SKM-1 (cell line): ENCODE data around the gene OIP5.
"Not testable (repeated sequence)": the region's sequence is repeated elsewhere in the genome, so short reads cannot be mapped to it uniquely, and the experiment has no call there.

Experiments used
- DNase-seq: peaks from one replicate; lab custom pipeline; 2025; ENCODE audit not compliant: unreplicated experiment; lab: John Stamatoyannopoulos, UW

OIP5 gene

DNA sequence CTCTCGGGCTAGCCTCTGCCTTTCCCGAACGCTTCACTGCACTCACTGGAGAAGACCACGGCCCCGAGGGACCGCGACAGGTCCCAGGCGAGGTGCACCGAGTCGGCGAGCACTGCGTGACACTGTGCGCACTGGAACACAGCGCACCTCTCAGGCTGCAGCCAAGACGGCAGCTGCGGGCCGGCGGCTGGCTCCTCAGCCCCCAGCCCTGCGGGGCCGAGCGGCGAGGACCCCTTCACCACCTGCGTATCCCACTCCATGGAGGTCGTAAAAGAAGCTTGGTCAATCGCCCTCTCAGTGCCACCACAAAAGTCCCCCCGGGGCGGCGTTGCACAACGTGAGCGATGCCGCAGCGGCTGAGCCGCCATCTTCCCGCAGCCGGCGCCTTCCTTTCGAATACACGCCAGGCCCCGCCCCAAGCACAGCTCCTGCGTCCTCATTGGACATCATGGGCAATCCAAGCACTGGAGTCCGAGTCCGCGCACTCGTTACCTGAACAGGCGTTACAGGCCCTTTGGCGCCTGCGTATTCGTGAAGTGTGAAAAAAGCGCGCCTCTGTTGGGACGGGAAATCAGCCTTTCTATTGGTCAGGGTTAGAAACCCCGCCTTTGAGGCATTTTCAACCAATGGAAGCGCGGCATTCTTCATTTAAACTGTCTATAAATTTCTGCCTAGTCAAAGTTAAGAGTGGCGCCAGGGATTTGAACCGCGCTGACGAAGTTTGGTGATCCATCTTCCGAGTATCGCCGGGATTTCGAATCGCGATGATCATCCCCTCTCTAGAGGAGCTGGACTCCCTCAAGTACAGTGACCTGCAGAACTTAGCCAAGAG is at the start of gene OIP5, which contains the start of gene NUSAP1:
Gene OIP5 (minus strand): TSS at position 398 of the 832 bp plus-strand sequence. CDS start 30 bp downstream, at position 368.
Gene NUSAP1 (plus strand): TSS at position 688 of the 832 bp plus-strand sequence. CDS start 77 bp downstream, at position 765.
- DNase-seq: peak; percentile 99

DNA sequence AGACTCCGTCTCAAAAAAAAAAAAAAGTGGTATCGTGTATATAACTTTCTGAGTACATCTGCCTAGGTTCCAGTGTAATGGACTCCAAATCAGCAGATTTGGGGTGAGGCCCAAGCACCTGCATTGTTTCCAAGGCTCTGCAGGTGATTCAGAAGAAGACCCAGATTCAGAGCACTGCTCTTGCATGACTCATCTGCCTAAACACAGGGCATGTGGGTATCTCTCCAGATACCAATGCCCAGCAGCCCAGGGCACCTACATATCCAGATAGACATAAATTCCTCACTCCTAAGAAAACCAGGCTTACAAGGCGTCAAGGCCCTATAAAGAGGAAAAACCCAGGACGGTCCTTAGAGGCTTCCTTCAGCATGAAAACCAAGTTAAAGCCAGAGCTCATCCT is 45.6 kb upstream of the OIP5 start:
- DNase-seq: no peak

DNA sequence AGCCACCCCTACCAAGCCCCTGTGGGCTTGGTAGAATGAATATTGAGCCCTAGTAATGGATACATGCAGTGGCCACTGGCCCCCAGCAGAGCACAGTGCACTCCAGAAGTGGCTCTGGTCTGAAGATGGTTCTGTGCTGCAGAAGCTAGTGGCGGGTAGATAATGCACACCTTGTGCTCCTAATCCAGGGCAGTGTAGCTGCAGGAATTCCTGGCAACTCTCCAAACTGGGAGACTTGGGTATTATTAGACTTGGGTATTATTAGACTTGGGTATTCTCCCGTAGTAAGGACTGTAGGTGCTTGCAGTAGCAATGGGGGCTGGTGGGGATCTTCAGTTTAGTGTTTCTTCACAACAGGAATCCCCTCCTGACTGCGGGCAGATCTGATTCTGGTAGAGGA is 35.0 kb upstream of the OIP5 start:
- DNase-seq: no peak

DNA sequence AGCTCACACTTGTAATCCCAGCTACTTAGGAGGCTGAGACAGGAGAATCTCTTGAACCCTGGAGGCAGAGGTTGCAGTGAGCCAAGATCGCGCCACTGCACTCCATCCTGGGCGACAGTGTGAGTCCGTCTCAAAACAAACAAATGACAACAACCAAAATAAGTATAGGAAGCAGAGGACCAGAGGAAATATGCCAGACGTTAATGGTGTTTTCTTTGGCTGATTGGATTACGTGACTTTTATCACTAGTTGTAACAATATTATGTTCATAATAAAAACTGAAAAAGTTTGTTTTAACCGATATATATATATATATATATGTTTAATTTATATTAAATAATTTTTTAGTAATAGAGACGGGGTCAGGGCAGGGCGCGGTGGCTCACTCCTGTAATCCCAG is 22.0 kb upstream of the OIP5 start:
- no peak for DNase-seq

DNA sequence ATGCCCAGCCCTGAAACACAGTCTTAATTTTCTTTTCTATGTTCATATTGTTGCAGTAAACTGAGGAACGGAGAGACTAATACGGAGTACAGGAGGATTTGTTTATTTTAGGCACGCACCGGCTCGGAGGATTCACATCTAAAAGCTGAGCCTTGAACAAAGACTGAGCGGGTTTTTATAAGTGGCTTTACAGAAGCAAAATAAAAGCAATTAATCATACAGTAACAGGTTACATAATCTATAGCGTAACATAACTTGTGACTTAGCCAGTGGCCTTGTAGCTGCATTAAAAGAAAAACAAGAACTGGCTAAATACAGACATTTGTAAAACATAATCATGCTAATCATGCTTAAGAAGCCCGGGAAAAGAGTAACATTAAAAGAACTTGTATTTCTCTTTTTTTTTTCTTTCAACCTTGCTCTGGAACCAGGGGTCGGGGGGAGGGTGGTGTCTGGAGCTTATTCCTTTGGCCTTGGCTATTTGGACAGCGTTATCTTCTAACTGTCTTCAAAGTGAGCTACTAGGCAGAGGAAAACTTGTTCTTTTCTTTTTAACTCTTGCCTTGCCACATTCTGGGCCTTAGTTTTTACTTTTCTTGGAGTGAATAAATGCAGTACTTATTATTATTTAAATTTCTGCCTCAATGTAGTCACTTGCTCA is 17.8 kb upstream of the OIP5 start:
- DNase-seq: no peak

DNA sequence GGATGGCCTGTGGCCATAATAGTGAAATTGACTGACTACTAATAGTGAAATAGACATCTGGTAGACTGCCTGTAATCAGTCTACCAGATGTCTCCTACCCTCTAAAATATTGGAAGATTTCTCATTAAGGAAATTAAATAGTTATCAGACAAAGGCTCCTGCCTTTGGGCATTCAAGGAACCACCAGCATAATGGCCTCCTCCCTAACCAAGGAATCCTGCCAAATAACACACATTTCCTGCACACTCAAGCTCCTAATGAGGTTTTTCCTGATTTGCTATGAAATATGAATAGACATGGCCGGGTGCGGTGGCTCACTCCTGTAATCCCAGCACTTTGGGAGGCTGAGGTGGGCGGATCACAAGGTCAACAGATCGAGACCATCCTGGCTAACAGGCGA is 14.8 kb upstream of the OIP5 start:
- DNase-seq: no peak

DNA sequence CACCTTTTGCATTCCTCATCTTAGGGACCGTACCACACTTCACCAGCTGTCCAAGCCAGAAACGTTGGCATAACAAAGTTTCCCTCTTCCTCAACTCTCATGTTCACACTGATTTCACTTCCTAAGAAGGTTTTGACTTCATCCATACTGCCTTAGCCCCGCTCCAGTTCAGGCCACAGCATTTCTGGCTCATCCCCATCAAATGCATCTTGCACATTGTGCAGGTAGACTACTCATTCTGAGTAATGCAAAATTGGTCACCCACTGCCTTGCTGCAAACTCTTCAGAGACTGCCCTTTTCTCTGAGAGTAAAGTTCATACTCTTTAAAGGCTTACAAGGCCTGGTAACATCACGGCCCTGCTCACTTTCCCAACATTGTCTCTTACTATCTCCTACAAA is 9.1 kb upstream of the OIP5 start:
- no peak for DNase-seq

DNA sequence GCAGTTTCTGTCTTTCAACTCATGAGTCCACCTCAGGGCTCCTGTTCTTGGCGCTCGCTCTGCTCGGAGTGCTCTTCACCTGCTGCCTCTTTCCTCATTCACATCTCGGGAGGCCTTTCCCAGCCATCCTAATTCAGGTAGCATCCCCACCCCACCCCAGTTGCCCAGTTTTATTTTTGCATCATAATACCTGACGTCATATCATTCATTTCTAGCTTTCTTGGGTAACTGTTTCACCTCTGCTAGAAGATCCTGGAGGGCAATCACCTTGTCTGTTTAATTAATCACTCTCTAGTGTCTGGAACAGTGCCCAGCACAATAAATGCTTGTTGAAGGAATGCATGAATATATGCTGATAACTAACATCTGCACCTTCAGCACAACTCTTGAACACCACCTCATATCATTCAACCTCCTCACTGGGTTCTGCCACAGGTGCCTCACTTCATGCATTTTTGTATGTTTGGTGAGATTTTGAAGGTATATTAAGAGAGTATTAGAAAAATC is 7.9 kb upstream of the OIP5 start:
- no peak for DNase-seq

DNA sequence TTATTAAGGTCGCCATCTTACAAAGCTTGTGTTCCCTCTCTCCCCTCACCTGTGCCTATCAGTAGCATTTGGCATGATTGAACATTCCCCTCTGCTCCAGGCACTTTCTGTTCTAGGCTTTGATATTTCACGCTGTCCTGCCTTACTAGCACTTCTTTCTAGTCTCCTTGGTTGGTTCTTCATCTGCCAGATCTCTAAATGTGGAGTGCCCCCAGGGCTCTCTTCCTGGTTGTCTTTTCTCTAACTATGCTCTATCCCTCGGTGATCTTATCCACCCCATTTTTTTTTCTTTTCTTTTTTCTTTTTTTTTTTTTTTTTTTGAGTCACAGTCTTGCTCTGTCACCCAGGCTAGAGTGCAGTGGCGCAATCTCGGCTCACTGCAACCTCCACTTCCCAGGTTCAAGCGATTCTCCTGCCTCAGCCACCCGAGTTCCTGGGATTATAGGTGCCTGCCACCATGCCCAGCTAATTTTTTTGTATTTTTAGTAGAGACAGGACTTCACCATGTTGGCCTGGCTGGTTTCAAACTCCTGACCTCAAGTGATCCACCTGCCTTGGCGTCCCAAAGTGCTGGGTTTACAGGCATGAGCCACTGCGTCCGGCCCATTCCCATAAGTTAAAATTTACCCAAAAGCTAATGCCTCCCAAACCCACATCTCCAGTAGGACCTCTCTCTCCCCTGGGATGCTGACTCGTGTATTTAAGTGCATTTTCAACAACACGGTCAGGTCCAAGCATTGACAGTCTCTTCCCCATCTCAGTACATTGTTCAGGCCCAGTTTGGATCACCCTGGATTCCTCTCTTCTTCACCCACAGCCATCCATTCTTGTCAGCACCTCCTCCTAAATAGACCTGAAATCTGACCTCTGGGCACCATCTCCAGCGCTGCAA is 5.5 kb upstream of the OIP5 start:
- no peak for DNase-seq

DNA sequence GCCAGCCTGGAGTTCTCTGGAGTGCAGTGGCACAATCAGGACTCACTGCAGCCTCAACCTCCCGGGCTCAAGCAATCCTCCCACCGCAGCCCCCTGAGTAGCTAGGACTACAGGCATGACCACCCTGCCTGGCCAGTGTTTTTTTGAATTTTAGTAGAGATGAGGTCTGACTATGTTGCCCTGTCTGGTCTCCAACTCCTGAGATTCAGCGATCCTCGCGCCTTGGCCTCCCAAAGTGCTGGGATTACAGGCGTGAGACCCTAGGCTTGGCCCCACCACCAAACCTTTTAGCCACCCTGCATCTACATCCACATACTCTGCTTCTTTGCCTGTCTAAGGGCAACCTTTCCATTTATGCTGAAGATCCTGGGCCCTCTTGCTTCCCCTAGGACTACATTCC is 4.7 kb upstream of the OIP5 start:
- DNase-seq: no peak

DNA sequence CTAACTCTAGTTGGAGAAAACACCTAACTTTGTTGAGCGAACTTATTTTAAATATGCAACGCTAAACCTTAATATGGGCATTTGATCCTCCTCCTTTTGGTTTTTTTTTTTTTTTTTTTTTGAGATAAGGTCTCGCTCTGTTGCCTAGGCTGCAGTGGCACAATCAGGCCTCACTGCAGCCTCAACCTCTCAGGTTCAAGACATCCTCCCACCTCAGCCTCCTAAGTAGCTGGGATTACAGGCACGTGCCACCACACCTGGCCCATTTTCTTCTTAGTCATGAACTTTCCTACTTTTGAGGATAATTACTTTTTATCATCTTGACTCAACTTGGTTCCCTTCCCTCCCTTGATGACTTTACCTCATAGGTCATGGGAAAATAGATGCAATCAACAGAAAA is 4.2 kb upstream of the OIP5 start:
- no peak for DNase-seq

DNA sequence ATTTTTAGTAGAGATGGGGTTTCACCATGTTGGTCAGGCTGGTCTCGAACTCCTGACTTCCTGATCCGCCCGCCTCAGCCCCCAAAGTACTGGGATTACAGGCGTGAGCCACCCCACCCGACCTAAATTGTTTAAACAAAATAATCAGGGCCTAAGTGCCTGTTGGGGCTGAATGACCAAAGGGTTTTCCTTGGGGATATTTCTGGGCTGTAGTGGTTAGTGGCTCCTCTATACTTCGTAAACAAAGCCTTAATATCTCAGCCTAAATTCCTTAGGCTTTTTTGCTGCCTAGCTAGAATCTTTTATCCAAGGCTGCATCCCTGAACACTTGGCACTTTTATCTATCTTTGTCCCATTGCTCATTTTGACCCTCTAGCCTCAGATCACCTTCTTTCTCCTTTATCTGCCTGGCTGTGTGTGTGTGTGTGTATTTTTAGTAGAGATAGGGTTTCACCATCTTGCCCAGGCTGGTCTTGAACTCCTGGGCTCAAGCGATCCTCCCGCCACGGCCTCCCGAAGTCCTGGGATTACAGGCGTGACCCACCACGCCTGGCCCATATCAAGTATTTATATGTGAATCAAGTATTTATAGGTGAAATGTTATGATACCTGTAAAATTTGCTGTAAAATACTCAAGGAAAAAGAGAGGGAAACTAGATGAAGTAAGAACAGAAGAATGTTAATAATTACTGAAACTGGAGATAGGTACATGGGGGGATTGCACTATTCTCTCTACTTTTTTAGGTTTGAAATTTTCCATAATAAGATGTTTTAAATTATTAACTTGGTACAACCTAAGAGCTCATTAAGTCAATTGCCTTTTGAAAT is 2.1 kb upstream of the OIP5 start:
- DNase-seq: no peak

DNA sequence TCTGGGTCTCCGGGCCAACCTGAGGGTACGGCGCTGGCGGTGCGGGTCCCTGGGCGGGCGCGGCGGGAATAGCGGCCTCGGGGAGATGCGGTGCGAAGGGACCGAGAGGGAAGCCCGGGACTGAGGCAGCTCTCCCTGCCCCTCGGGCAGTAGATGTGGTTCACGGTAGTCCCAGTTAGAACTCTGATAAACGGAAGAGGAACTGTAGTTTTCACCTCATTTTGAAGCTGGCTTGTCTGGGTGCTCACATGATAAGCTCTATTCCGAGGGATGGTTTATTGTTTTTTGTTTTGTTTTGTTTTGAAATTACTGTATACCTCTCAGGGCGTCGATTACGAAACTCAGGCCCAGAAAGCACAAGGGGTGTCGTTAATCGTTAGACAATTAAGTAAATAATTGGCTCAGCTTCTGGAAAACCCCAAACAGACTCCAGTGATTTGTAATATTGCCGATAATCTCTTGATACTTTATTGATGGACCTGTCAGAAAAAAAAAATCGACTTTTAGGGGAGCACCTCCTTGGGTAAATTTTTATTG is 703 bp upstream of the OIP5 start:
- peak; percentile 56 for DNase-seq

DNA sequence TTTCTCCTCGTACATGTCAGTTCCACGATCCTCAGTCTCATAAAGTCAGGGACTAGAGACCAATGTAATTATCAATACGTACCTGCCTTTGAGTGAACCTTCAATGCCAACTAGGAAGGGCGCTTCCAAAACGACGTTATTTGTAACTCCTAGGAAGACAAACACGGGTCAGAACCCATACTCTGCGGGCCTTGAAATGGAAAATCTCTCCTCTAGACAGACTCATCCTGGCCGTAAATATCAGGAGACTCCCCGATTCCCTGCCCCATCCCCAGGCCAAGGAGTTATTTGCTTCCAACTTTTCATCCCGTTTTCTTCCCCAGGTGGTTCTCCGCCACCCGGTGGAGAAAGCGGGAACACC is 578 bp downstream of the OIP5 start:
- no peak for DNase-seq

DNA sequence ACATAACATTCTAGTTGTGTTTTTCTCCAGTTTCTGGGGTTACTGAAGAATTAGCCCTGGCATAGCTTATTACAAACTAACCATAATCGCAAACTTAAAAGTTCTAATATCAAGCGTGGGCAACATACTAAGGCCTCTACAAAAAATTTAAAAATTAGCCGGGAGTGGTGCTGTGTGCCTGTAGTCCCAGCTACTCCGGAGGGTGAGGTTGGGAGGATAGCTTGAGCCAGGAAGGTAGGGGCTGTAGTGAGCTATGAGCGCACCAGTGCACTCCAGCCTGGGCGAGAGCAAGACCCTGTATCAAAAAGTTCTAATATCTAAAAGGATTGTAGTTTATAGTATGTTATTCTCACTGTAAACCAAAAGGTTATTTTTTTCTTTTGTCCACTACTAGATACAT is 1.1 kb downstream of the OIP5 start:
- no peak for DNase-seq

DNA sequence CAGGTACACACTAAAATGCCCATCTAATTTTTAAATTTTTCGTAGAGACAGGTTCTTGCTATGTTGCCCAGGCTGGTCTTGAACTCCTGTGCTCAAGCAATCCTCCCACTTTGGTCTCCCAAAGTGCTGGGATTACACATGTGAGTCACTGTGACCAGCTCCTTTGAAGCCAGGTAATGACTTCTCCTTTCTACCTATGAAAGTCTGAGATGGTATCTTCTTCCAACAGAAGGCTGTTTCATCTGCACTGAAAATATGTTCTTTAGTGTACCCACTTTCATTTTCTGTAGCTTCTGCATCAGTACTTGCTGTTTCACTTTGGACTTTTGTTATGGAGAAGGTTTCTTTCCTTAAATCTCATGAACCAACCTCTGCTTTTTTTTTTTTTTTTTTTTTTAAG is 8.8 kb downstream of the OIP5 start:
- DNase-seq: no peak

DNA sequence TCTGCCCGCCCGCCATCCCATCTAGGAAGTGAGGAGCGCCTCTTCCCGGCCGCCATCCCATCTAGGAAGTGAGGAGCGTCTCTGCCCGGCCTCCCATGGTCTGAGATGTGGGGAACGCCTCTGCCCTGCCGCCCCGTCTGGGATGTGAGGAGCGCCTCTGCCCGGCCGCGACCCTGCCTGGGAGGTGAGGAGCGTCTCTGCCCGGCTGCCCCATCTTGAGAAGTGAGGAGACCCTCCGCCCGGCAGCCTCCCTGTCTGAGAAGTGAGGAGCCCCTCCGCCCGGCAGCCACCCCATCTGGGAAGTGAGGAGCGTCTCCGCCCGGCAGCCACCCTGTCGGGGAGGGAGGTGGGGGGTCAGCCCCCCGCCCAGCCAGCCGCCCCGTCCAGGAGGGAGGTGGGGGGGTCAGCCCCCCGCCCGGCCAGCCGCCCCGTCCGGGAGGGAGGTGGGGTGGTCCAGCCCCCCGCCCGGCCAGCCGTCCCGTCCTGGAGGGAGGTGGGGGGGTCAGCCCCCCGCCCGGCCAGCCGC is 11.5 kb downstream of the OIP5 start:
- DNase-seq: not testable (repeated sequence)

DNA sequence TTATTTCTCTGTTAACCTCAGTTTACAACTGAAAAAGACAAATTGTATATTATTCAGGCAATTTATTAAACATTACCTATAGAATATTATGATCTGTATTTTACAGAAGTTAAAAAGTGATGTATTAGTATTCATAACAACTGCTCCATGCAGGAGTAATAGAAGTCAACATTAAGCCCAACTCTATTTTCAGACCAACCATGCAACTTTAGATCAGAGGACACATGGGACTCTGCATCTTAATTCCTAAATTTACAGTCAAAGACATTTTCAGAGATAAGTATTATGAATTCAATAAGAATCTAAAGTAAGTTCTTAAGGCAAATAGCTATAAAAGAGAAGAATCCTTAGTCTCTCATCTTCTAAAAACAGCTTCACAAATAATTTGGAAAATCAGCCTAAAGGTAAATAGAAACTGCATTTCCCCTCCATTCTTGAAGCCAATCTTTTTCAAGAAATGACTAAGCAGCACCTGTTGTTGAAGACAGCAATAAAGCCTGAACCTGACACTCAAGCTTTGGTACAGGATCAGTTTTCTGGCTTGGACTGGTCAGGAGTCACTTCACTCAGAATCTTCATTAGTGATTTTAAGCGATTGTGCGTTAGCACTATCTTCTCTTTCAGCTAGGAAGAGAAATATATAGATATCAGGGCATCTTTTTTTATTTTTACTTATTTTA is 23.0 kb downstream of the OIP5 start:
- DNase-seq: no peak

DNA sequence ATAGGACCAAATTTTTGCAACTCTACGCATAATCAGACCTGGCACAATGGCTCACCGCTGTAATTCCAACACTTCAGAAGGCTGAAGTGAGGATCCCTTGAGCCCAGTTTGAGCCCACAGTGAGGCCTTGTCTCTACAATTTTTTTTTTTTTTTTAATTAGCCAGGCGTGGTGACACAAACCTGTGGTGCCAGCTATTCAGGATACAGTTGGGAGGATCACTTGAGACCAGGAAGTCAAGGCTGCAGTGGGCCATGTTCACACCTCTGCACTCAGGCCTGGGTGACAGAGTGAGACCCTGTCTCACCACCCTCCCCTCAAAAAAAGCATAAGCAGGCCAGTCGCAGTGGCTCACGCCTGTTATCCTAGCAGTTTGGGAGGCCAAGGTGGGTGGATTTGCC is 24.7 kb downstream of the OIP5 start:
- DNase-seq: no peak
